Measurements from ENCODE around the gene STK32B.

DNA sequence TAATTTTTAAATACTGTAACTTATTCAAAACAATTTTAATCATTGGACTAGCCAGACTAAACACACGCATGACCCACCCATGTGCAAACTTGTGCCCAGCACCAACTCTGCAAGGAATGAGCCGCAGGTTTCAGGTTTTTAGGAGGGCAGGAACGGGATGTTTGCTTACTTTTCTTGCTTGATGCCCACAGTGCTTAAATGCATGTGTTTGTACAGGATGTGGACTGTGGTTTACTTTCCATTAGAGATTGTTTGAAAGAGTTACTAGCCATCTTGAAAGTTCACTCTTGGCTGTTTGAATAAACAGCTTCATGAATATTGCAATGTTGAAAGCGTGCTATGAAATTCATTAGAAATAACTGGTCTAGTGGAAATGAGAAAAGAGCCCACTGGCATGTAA, 83.3 kb downstream of the STK32B start:
- TF ChIP-seq, protein P1, sequence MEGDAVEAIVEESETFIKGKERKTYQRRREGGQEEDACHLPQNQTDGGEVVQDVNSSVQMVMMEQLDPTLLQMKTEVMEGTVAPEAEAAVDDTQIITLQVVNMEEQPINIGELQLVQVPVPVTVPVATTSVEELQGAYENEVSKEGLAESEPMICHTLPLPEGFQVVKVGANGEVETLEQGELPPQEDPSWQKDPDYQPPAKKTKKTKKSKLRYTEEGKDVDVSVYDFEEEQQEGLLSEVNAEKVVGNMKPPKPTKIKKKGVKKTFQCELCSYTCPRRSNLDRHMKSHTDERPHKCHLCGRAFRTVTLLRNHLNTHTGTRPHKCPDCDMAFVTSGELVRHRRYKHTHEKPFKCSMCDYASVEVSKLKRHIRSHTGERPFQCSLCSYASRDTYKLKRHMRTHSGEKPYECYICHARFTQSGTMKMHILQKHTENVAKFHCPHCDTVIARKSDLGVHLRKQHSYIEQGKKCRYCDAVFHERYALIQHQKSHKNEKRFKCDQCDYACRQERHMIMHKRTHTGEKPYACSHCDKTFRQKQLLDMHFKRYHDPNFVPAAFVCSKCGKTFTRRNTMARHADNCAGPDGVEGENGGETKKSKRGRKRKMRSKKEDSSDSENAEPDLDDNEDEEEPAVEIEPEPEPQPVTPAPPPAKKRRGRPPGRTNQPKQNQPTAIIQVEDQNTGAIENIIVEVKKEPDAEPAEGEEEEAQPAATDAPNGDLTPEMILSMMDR (conservative IDR thresholded peaks at IDR 0.05; ENCODE audit: low read depth, low read length): no peak
- TF ChIP-seq EZH2 (IDR thresholded peaks at IDR 0.05; ENCODE audit: low read length, unreplicated experiment) (no peak), EZH2phosphoT487 (IDR thresholded peaks at IDR 0.05; ENCODE audit: borderline replicate concordance, low read length) (no peak)
